NCI-H128 (cell line): ENCODE data around the gene FAM181B.

ENCODE experiments used
- DNase-seq: peaks from one replicate; lab custom pipeline; 2025; ENCODE audit not compliant: unreplicated experiment; lab: John Stamatoyannopoulos, UW

FAM181B gene

DNA sequence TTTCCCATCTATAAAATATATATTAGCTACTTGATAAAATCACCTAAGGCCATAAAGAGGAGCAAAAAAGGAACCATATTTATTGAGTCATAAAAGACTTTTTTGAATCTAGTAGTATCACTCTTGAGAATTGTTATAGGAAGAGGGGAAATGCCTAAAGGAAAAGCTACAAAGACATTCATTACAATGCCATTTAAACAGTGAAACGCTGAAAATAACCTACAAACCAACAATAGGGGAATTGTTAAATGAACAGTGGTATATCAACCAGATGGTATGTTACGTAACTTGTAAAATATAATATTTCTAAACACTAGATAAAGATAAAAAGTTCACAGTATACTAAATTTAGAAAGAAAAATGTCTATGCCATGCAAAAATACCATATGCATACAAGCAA lies 47.5 kb downstream of the FAM181B start:
- DNase-seq: no peak

DNA sequence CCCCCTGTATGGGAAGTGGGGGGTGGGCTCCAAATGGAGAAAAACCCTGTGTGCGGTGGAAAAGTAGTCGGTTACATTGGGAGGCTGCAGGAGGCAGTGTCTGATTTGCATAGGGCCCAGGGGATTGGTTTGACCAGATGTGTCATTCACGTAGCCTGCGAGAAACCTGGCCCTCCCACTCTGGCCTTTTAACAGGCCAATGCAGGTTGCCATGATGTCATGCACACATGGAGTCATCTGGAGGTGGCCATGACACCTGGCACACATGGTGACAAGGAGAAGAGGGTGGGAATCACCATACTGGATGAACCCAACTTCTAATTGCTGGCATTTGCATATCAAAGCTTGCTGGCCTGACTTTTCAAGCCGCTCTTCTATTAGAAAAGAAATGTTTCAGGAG lies 50.6 kb downstream of the FAM181B start:
- no peak for DNase-seq

DNA sequence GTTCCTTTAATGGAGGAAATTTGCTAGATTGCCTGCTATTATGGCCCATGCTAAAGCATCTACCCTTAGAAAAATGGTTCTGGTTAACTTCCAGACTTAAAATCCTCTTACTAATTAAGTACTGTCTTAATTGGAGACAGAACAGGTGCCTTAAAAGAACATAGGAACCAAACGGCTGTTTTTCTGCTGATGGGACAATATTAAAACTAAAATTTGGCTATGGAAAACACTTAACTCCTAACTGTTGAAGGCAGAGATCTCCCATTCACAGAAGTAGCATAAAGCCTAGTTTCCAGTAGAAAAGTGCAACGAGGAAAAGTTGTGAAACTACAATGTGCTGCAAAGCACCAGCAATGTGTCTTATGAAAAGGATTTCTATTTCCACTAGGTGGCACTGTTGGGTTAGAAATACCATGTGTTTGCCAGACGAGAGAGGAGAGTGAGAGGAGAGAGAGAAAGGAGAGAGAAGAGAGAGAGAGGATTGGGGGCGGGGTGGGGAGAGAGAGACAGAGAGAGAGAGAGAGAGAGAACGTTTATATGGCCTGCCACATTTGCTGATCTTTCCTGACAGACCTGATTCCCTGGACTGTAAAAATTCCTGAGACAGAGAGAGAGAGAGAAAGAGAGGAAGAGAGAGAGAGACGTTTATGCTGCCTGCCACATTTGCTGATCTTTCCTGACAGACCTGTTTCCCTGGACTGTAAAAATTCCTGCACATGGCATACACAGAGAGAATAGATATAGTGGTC lies 51.5 kb downstream of the FAM181B start:
- DNase-seq: no peak

DNA sequence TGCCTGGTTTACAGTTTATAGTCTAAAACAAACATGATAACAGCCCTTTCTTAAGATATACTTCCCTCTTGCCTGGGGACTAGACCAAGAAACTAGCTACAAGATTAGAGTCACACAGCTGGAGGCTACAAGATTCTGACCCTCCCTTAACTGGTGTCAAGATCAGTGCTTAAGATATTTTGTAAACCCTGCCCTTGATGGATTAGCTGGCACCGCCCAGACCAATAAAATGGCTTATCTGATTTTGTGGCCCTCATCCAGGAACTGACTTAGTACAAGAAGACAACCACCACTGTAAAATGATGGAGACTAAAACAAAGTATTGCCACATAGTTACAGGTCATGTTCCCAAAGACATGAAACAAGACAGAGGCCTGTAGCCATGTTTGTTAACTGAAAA lies 53.4 kb downstream of the FAM181B start:
- DNase-seq: no peak
